CD4-positive, alpha-beta T cell (primary cell): ENCODE data around the gene STAB1. TPM values are rescaled to one million over a fixed set of nuclear protein-coding genes. Genes with fewer than 3 reads are reported as not detected.

Experiments used
- ATAC-seq: fragments of 200-7000 bp; cut with Tn5 transposase; one replicate; pipeline ENCODE4 v1.10.0; 2022; ENCODE audit warnings: mild to moderate bottlenecking; ENCODE audit not compliant: poor library complexity
- CTCF ChIA-PET: fragments of 350-600 bp; sonication (Branson Sonifier 250); formaldehyde crosslinking; loops from one replicate; lab custom pipeline; 2021; ENCODE audit warnings: antibody characterized with exemption, inconsistent platforms; lab: Charles Lee
- POLR2A ChIA-PET: fragments of 350-600 bp; sonication (Branson Sonifier 250); formaldehyde crosslinking; loops from one replicate; lab custom pipeline; 2021; ENCODE audit warnings: antibody characterized with exemption, inconsistent platforms; lab: Charles Lee
- DNase-seq, 14 experiments: peaks; one replicate each; pipeline ENCODE4 v3.0.0-alpha.2; 2013 to 2020; ENCODE audit warnings: mixed read lengths in 2 of 14
- H3K27ac ChIP-seq, 2 donors: one replicate each; pipeline versions ENCODE4 v1.5.1 to v1.7.0; 2013; ENCODE audit warnings: low read length in 2 of 2, low read depth in 1 of 2, mild to moderate bottlenecking in 1 of 2
- H3K27me3 ChIP-seq, 2 experiments: 1 replicate in 1 of 2; 2 replicates in 1 of 2; pipeline versions ENCODE4 v1.6.1 to v1.7.0; 2013; ENCODE audit warnings: low read length in 2 of 2, control low read depth in 1 of 2, mild to moderate bottlenecking in 1 of 2, moderate library complexity in 1 of 2; ENCODE audit not compliant: insufficient read depth in 2 of 2, control insufficient read depth in 1 of 2
- H3K36me3 ChIP-seq: one replicate; pipeline ENCODE4 v1.6.1; 2013; ENCODE audit warnings: low read length, control low read depth; ENCODE audit not compliant: insufficient read depth
- H3K4me1 ChIP-seq: one replicate; pipeline ENCODE4 v1.6.1; 2013; ENCODE audit warnings: low read length, control low read depth; ENCODE audit not compliant: insufficient read depth
- H3K4me3 ChIP-seq: one replicate; pipeline ENCODE4 v1.5.1; 2013; ENCODE audit warnings: mild to moderate bottlenecking, low read length, moderate library complexity
- H3K9me3 ChIP-seq, 2 experiments: 1 replicate in 1 of 2; 2 replicates in 1 of 2; pipeline versions ENCODE4 v1.6.1 to v1.7.0; 2013; ENCODE audit warnings: low read length in 2 of 2, mild to moderate bottlenecking in 2 of 2, control low read depth in 1 of 2, moderate library complexity in 1 of 2; ENCODE audit not compliant: control insufficient read depth in 1 of 2, insufficient read depth in 1 of 2
- H3K27ac Mint-ChIP-seq: one replicate; pipeline ENCODE4 v1.8.0; 2020; ENCODE audit warnings: mixed read lengths
- H3K27me3 Mint-ChIP-seq: one replicate; pipeline ENCODE4 v1.8.0; 2021; ENCODE audit warnings: mixed read lengths
- H3K36me3 Mint-ChIP-seq: one replicate; pipeline ENCODE4 v1.8.0; 2021; ENCODE audit warnings: low read depth, mixed read lengths
- H3K4me1 Mint-ChIP-seq: one replicate; pipeline ENCODE4 v1.8.0; 2021; ENCODE audit warnings: low read depth, mixed read lengths
- H3K4me3 Mint-ChIP-seq: one replicate; pipeline ENCODE4 v1.8.0; 2020; ENCODE audit warnings: mild to moderate bottlenecking, mixed read lengths
- H3K9me3 Mint-ChIP-seq: one replicate; pipeline ENCODE4 v1.8.0; 2020; ENCODE audit warnings: mixed read lengths
- intact Hi-C, 2 experiments: fragments of 100-400 bp; cut with DNase I in 1 of 2; cut with micrococcal nuclease in 1 of 2; formaldehyde crosslinking; loops; one replicate each; pipeline versions ENCODE4 v1.15.1 to v1.9.0; 2023 to 2025; cut with DNase I, micrococcal nuclease
- total RNA-seq, 174 experiments: library from RNA in 2 of 174; stranded (reverse) in 2 of 174; gene quantifications; one replicate each; pipeline ENCODE4 v1.2.3 and lab custom pipeline; 2021 to 2026
- TF ChIP-seq, protein P1 (sequence below): fragments of 200-600 bp; IDR thresholded peaks from one replicate; pipeline ENCODE4 v1.8.0; 2022; ENCODE audit warnings: antibody characterized with exemption, mild to moderate bottlenecking

The STAB1 gene
- total RNA-seq, 2 experiments from 2014 or later, result 1.5 to 2.5 TPM

DNA sequence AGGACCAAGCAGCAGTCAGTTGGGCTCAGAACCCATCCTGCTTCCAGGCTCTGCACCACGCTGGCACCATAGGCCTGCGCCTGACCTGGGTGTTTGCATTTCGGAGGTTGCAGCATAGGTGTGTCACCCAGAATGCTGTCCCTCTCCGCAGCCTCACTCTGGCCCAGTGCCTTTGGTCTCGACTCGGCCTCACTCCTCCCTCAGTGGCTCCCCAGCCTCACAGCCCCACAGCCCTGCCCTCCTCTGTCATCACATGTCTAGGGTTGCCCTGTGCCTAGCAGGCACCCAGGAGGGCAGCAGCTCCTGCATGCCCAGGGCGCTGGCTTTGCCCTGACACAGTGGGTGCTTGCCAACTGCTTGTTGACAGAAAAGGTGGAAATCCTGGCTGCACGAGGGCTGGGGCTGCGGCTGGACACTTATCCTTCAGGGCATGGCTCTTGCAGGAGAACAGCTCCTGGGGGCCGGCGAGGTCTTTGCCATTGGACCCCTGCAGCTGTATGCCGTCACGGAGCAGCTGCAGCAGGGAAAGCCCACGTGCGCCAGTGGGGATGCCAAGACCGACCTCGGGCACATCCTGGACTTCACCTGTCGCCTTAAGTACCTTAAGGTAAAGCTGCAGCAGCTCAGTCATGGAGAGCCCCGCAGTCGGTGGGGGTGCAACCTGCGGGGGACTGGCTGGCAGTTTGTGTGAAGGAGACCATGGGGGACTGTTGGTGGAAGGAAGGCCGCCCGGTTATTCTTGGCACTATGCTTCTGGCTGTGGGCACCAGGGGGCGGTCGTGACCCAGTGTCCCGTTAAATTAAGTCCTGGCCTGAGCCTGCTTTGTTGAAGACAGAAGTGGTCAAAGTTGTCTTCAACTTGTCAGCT, 23.5 kb upstream of the STAB1 start:
- H3K27me3 Mint-ChIP-seq, result no peaks in the 10 kb centered on the region
- Histone ChIP-seq H3K9me3 (no peaks in the 10 kb centered on the region), H3K36me3 (peaks cover 67% of the 10 kb centered on the region), H3K4me3 (no peak overlapping the region), H3K4me1 (no peaks in the 10 kb centered on the region), H3K27ac (no peak overlapping the region), H3K27me3 (no peaks in the 10 kb centered on the region)
- DNase-seq (peak in 4 of 14 experiments; percentile 15 to 54 (median 32)), ATAC-seq (peak; percentile 48)
- H3K4me1 Mint-ChIP-seq, result peaks cover 5% of the 10 kb centered on the region
- peaks cover 67% of the 10 kb centered on the region for H3K36me3 Mint-ChIP-seq
- no peak overlapping the region for H3K27ac Mint-ChIP-seq
- intact Hi-C loops, result loop anchor here in 1 of 2 experiments (5.0 kb wide), 1 partner anchor 601 kb away; no protein-coding TSS in a partner anchor
- H3K9me3 Mint-ChIP-seq, result no peaks in the 10 kb centered on the region
- ChIA-PET CTCF (no interaction called here), POLR2A (no interaction called here)
- TF ChIP-seq, protein P1, sequence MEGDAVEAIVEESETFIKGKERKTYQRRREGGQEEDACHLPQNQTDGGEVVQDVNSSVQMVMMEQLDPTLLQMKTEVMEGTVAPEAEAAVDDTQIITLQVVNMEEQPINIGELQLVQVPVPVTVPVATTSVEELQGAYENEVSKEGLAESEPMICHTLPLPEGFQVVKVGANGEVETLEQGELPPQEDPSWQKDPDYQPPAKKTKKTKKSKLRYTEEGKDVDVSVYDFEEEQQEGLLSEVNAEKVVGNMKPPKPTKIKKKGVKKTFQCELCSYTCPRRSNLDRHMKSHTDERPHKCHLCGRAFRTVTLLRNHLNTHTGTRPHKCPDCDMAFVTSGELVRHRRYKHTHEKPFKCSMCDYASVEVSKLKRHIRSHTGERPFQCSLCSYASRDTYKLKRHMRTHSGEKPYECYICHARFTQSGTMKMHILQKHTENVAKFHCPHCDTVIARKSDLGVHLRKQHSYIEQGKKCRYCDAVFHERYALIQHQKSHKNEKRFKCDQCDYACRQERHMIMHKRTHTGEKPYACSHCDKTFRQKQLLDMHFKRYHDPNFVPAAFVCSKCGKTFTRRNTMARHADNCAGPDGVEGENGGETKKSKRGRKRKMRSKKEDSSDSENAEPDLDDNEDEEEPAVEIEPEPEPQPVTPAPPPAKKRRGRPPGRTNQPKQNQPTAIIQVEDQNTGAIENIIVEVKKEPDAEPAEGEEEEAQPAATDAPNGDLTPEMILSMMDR, result peak; percentile 52
- H3K4me3 Mint-ChIP-seq, result no peak overlapping the region

- POLR2A ChIA-PET, result no interaction called here
- DNase-seq (no peak), ATAC-seq (no peak)
- TF ChIP-seq, protein P1, result no peak
- Histone ChIP-seq H3K36me3 (peaks cover 71% of the 10 kb centered on the region), H3K27ac (no peak overlapping the region), H3K4me1 (no peaks in the 10 kb centered on the region), H3K27me3 (no peaks in the 10 kb centered on the region), H3K9me3 (no peaks in the 10 kb centered on the region), H3K4me3 (no peak overlapping the region)
- CTCF ChIA-PET, result no interaction called here
- Mint-ChIP-seq H3K4me3 (no peak overlapping the region), H3K36me3 (peaks cover 75% of the 10 kb centered on the region), H3K27me3 (no peaks in the 10 kb centered on the region), H3K4me1 (peaks cover 5% of the 10 kb centered on the region), H3K9me3 (no peaks in the 10 kb centered on the region), H3K27ac (no peak overlapping the region)
- intact Hi-C loops, result loop anchor here in 1 of 2 experiments (5.0 kb wide), 1 partner anchor 600 kb away; no protein-coding TSS in a partner anchor
Measured at GRCh38 chr3:52472239-52473000, 22.7 kb upstream of the STAB1 start.

- ChIA-PET CTCF (no interaction called here), POLR2A (no interaction called here)
- H3K27ac Mint-ChIP-seq, result no peak overlapping the region
- H3K36me3 ChIP-seq, result peaks cover 76% of the 10 kb centered on the region
- H3K27ac ChIP-seq, result no peak overlapping the region
- TF ChIP-seq, protein P1, result no peak
- no peaks in the 10 kb centered on the region for H3K9me3 Mint-ChIP-seq
- peaks cover 5% of the 10 kb centered on the region for H3K4me1 Mint-ChIP-seq
- H3K9me3 ChIP-seq, result no peaks in the 10 kb centered on the region
- H3K4me3 ChIP-seq, result no peak overlapping the region
- H3K36me3 Mint-ChIP-seq, result peaks cover 80% of the 10 kb centered on the region
- no peaks in the 10 kb centered on the region for H3K27me3 ChIP-seq
- DNase-seq (no peak), ATAC-seq (no peak)
- H3K27me3 Mint-ChIP-seq, result no peaks in the 10 kb centered on the region
- intact Hi-C loops, result loop anchor here in 1 of 2 experiments (5.0 kb wide), 1 partner anchor 599 kb away; no protein-coding TSS in a partner anchor
- H3K4me3 Mint-ChIP-seq, result no peak overlapping the region
- no peaks in the 10 kb centered on the region for H3K4me1 ChIP-seq
Measured at GRCh38 chr3:52473026-52473425, 22.1 kb upstream of the STAB1 start.
